Measurements from ENCODE around the gene CTIF.

CTIF gene

GRCh38 chr18:48889115-48889941 is 350.5 kb downstream of the CTIF start:
- in situ Hi-C loops (cut with MboI; ENCODE audit: low sequenced_read_pairs), result no loop called here

- in situ Hi-C loops (cut with MboI; ENCODE audit: low sequenced_read_pairs), result no loop called here
Observed at GRCh38 chr18:48889981-48890762, 351.3 kb downstream of the CTIF start.

DNA sequence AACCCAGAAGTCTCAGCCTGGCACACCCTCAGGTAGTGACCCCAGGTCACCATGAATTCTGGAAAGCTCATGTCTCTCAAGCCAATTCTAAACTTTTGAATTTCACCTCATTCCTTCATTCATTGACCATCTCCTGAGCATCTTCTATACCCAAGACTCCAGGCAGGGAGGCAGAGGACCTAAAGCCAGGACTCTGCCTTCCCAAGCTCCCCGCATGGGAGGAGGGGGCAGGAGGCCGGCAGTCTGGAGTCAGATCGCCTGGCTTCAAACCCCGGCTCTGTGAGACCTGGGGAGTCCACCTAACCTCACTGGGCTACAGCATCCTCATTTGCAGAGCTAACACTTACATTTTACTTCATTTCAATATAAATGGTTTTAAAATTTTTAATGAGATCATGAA is 352.9 kb downstream of the CTIF start:
- in situ Hi-C loops (cut with MboI; ENCODE audit: low sequenced_read_pairs), result no loop called here

GRCh38 chr18:48892146-48892855 is 353.5 kb downstream of the CTIF start:
- in situ Hi-C loops (cut with MboI; ENCODE audit: low sequenced_read_pairs), result no loop called here

GRCh38 chr18:48893061-48893607 is 354.3 kb downstream of the CTIF start:
- in situ Hi-C loops (cut with MboI; ENCODE audit: low sequenced_read_pairs), result no loop called here

GRCh38 chr18:48893608-48894600 is 355.1 kb downstream of the CTIF start:
- in situ Hi-C loops (cut with MboI; ENCODE audit: low sequenced_read_pairs), result no loop called here

- in situ Hi-C loops (cut with MboI; ENCODE audit: low sequenced_read_pairs), result no loop called here
Observed at GRCh38 chr18:48894799-48895346, 356.0 kb downstream of the CTIF start.

- in situ Hi-C loops (cut with MboI; ENCODE audit: low sequenced_read_pairs), result no loop called here
Observed at GRCh38 chr18:48896326-48896874, 357.6 kb downstream of the CTIF start.

DNA sequence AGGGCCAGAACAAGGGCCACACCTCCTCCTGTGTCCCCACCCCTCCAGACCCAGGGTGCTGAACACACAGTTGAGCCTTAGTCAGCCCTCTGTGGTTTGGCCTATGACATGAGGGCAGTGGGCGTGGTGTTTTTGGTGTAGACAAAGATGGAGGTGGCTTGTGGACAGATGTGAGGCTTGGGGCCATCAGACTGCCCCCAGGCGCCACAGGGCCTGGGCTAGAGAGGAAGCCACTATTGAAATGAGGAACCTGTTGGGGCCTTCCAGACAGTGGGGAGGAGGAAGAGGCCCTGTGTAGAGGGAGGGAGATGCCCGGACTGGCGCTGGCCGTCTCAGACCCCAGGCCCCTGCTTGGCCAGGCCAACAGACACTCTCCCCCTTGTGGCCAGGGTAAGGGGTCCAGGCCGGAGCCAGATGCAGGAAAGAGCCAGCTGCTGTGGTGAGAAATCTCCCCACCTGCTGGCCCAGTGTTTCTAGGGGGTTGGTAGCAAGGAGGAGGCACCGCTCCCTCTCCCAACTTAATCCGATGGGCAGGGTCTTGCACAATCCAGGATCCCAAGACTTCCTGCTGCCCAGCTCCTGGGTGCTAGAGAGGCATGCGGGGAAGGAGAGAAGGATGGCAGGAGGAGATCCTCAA is 358.2 kb downstream of the CTIF start:
- in situ Hi-C loops (cut with MboI; ENCODE audit: low sequenced_read_pairs), result no loop called here

DNA sequence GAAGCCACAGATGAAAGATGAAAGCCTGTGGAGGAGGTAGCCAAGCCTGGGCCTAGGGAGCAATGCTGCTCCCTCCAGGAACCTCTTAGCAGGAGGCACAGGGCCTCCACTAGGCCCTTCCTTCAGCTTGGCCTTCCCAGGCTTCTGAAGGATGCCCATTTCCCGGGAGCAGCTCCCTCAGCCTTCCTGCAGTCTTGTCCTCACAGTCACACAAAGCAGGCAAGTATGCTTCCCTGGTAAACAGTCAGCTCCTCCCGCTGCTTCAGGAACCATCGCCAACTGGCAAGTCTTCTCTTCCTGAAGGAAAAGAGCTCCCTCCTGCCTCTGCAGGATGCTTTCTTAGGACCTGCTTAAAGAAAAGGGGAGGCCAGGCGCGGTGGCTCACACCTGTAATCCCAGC is 358.7 kb downstream of the CTIF start:
- in situ Hi-C loops (cut with MboI; ENCODE audit: low sequenced_read_pairs), result no loop called here

- in situ Hi-C loops (cut with MboI; ENCODE audit: low sequenced_read_pairs), result no loop called here
Observed at GRCh38 chr18:48898521-48898920, 359.7 kb downstream of the CTIF start.

GRCh38 chr18:48899558-48900174 is 360.8 kb downstream of the CTIF start:
- in situ Hi-C loops (cut with MboI; ENCODE audit: low sequenced_read_pairs), result no loop called here

DNA sequence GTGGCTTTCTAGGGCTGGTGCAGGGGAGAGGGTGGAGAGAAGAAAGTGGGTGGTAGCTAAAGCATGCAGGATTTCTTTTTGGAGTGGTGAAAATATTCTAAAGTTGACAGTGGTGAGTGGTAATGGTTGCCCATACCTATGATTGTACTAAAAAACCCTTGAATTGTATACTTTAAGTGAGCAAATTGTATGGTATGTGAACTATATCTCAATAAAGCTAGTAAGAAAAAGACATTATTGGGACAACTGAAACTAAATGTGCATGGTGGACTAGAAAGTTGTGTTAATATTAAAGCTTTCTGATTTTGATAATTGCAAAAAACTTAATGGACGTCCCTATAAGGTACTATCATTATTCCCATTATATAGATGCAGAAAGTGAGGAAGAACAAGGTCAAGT is 361.6 kb downstream of the CTIF start:
- in situ Hi-C loops (cut with MboI; ENCODE audit: low sequenced_read_pairs), result no loop called here

GRCh38 chr18:48901145-48902022 is 362.6 kb downstream of the CTIF start:
- in situ Hi-C loops (cut with MboI; ENCODE audit: low sequenced_read_pairs), result no loop called here

GRCh38 chr18:48902023-48902855 is 363.4 kb downstream of the CTIF start:
- in situ Hi-C loops (cut with MboI; ENCODE audit: low sequenced_read_pairs), result no loop called here

DNA sequence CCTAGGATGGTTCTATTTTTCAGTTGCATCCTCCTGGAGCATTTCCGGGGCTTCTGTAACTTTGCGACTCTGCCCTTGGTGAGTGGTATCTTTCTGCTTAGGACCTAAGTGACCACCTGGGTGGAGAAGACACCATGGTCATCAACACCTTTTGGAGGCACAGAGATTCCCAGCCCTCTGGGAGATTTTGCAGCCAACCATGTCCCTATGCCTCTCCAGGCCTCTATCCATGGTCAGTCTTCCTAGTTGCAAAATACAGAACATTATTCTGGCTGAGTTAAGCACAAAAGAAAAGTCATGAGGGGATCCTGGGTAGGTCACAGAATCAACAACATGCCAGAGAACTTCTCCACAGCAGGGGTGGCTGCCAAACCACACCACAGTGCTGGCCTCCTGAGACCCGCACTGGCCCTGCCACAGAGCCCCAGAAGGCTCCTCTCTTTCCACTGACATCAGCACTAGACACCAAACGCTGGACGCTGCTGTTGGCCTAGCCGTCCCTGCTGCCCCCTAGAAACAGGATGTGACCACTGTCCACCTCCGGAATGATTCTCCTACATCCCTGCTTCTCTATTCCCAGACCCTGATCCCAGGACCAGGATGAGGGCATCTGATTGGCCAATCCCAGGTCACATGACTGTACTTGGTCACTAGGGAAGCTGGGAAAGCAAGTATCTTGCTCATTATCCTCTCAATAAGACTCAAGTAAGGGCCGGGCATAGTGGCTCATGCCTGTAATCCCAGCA is 364.2 kb downstream of the CTIF start:
- in situ Hi-C loops (cut with MboI; ENCODE audit: low sequenced_read_pairs), result no loop called here
